GM10266 (cell line): ENCODE data around the gene ADAM12.

Source experiments
- DNase-seq: peaks from one replicate; pipeline ENCODE4 v3.0.0; 2012; ENCODE audit errors: extremely low spot score
- CTCF ChIP-seq: IDR thresholded peaks from 2 replicates; pipeline ENCODE4 v1.5.1; 2012; ENCODE audit warnings: mild to moderate bottlenecking, low read depth; ENCODE audit not compliant: control insufficient read depth, insufficient read depth; ENCODE audit errors: missing control alignments

Gene ADAM12

GRCh38 chr10:126118476-126118875 is 269.8 kb downstream of the ADAM12 start:
- DNase-seq = no peak
- TF ChIP-seq CTCF = no peak

- DNase-seq = no peak
- no peak for TF ChIP-seq CTCF
Measured at GRCh38 chr10:126117196-126117595, 271.1 kb downstream of the ADAM12 start.

GRCh38 chr10:126115886-126116285 is 272.4 kb downstream of the ADAM12 start:
- no peak for DNase-seq
- TF ChIP-seq CTCF = no peak

- no peak for TF ChIP-seq CTCF
- DNase-seq = no peak
Measured at GRCh38 chr10:126114884-126115555, 273.3 kb downstream of the ADAM12 start.

GRCh38 chr10:126111516-126111915 is 276.8 kb downstream of the ADAM12 start:
- TF ChIP-seq CTCF = no peak

GRCh38 chr10:126110489-126111180 is 277.6 kb downstream of the ADAM12 start:
- DNase-seq = no peak
- TF ChIP-seq CTCF = no peak

More at GRCh38 chr10:126111516-126111915, 276.8 kb downstream of the ADAM12 start:
- no peak for DNase-seq

- no peak for DNase-seq
- TF ChIP-seq CTCF = no peak
Measured at GRCh38 chr10:126109893-126110292, 278.4 kb downstream of the ADAM12 start.
